Neuronal stem cell (in vitro differentiated cells): Measurements from ENCODE around the gene GPR107.

Experiments
- DNase-seq: peaks from one replicate; pipeline ENCODE4 v3.0.0-alpha.2; 2013; ENCODE audit warnings: low spot score
- H2AFZ ChIP-seq: one replicate; pipeline ENCODE4 v1.6.1; 2013; ENCODE audit warnings: mild to moderate bottlenecking, low read length, inconsistent platforms
- H2AK5ac ChIP-seq: 2 replicates; pipeline ENCODE4 v1.6.1; 2013; ENCODE audit warnings: low read depth, mild to moderate bottlenecking, inconsistent platforms, low read length, moderate library complexity, mixed read lengths
- H2BK120ac ChIP-seq: 2 replicates; pipeline ENCODE4 v1.6.1; 2013; ENCODE audit warnings: low read depth, mild to moderate bottlenecking, inconsistent platforms, low read length, moderate library complexity, mixed read lengths
- H2BK12ac ChIP-seq: one replicate; pipeline ENCODE4 v1.6.1; 2013; ENCODE audit warnings: low read length, inconsistent platforms
- H2BK15ac ChIP-seq: 2 replicates; pipeline ENCODE4 v1.6.1; 2013; ENCODE audit warnings: mild to moderate bottlenecking, low read length, inconsistent platforms, mixed read lengths
- H2BK5ac ChIP-seq: one replicate; pipeline ENCODE4 v1.6.1; 2013; ENCODE audit warnings: inconsistent platforms, mild to moderate bottlenecking, low read length, moderate library complexity
- H3K14ac ChIP-seq: one replicate; pipeline ENCODE4 v1.6.1; 2013; ENCODE audit warnings: low read length, inconsistent platforms
- H3K18ac ChIP-seq: 2 replicates; pipeline ENCODE4 v1.6.1; 2013; ENCODE audit warnings: low read length, inconsistent platforms
- H3K23ac ChIP-seq: 2 replicates; pipeline ENCODE4 v1.6.1; 2013; ENCODE audit warnings: low read depth, mild to moderate bottlenecking, mixed read lengths, low read length, inconsistent platforms; ENCODE audit not compliant: poor library complexity
- H3K27ac ChIP-seq: replicated peaks from 3 replicates; pipeline ENCODE4 v1.5.1; 2013; ENCODE audit warnings: low read length, inconsistent platforms
- H3K27me3 ChIP-seq, 3 experiments: 2 replicates each; pipeline ENCODE4 v1.6.1; 2013; ENCODE audit warnings: low read length in 3 of 3, mild to moderate bottlenecking in 2 of 3, inconsistent platforms in 1 of 3, low read depth in 1 of 3, mixed read lengths in 1 of 3, moderate library complexity in 1 of 3; ENCODE audit not compliant: control insufficient read depth in 3 of 3, insufficient read depth in 3 of 3
- H3K36me3 ChIP-seq, 2 donors: replicated peaks in 1 of 2; 2 replicates each; pipeline ENCODE4 v1.6.1; 2013; ENCODE audit warnings: low read length in 2 of 2; ENCODE audit not compliant: control insufficient read depth in 2 of 2, insufficient read depth in 2 of 2
- H3K4ac ChIP-seq: 2 replicates; pipeline ENCODE4 v1.6.1; 2013; ENCODE audit warnings: inconsistent platforms, mild to moderate bottlenecking, low read length, moderate library complexity
- H3K4me1 ChIP-seq, 2 donors: 1 replicate in 1 of 2; 2 replicates in 1 of 2; pipeline ENCODE4 v1.6.1; 2013; ENCODE audit warnings: low read length in 2 of 2, low read depth in 1 of 2; ENCODE audit not compliant: control insufficient read depth in 2 of 2, insufficient read depth in 1 of 2
- H3K4me2 ChIP-seq: one replicate; pipeline ENCODE4 v1.6.1; 2013; ENCODE audit warnings: mild to moderate bottlenecking, low read length, inconsistent platforms; ENCODE audit not compliant: insufficient read depth, poor library complexity, severe bottlenecking
- H3K4me3 ChIP-seq, 2 donors: 2 replicates each; pipeline ENCODE4 v1.5.1; 2013; ENCODE audit warnings: low read length in 2 of 2, mild to moderate bottlenecking in 2 of 2, inconsistent platforms in 1 of 2, moderate library complexity in 1 of 2
- H3K79me1 ChIP-seq: one replicate; pipeline ENCODE4 v1.6.1; 2013; ENCODE audit warnings: low read depth, mild to moderate bottlenecking, inconsistent platforms, low read length, moderate library complexity
- H3K9ac ChIP-seq: one replicate; pipeline ENCODE4 v1.6.1; 2013; ENCODE audit warnings: mild to moderate bottlenecking, low read depth, low read length, inconsistent platforms; ENCODE audit not compliant: poor library complexity
- H3K9me3 ChIP-seq, 2 donors: replicated peaks in 1 of 2; 2 replicates each; pipeline versions ENCODE3 to v1.6.1; 2013; ENCODE audit warnings: low read length in 2 of 2, mild to moderate bottlenecking in 2 of 2, inconsistent platforms in 1 of 2, low read depth in 1 of 2, mixed read lengths in 1 of 2, moderate library complexity in 1 of 2; ENCODE audit not compliant: control insufficient read depth in 2 of 2, insufficient read depth in 1 of 2
- H4K8ac ChIP-seq: one replicate; pipeline ENCODE4 v1.6.1; 2013; ENCODE audit warnings: low read depth, mild to moderate bottlenecking, inconsistent platforms, low read length, moderate library complexity
- H4K91ac ChIP-seq: one replicate; pipeline ENCODE4 v1.6.1; 2013; ENCODE audit warnings: low read length, low read depth, mild to moderate bottlenecking, inconsistent platforms; ENCODE audit not compliant: poor library complexity
- WGBS, 2 donors: extraction: QIAGEN DNeasy Blood & Tissue Kit; methylation state at CpG; one replicate each; pipeline ENCODE4 v1.1.7; 2013; ENCODE audit warnings: missing lambda C conversion rate in 2 of 2, mixed read lengths in 1 of 2; ENCODE audit not compliant: insufficient read length in 2 of 2, insufficient replicate concordance in 1 of 2; ENCODE audit errors: extremely low coverage in 2 of 2; 5-methylcytosine and 5-hydroxymethylcytosine counted together

GPR107 gene

GRCh38 chr9:130128733-130129431, 75.2 kb downstream of the GPR107 start:
- no peaks in the 10 kb centered on the region for H3K9me3 ChIP-seq
- no peak overlapping the region for H2BK15ac ChIP-seq
- H2BK12ac ChIP-seq, result no peak overlapping the region
- no peaks in the 10 kb centered on the region for H3K27me3 ChIP-seq
- H3K4ac ChIP-seq, result no peak overlapping the region
- H4K91ac ChIP-seq, result no peak overlapping the region
- no peak overlapping the region for H3K14ac ChIP-seq
- WGBS, 2 donors, result no CpG with 5 or more reads among the region's 14 CpGs
- no peak overlapping the region for H2AK5ac ChIP-seq
- no peak overlapping the region for H2AFZ ChIP-seq
- H3K36me3 ChIP-seq, result peaks cover 20 to 65% of the 10 kb centered on the region in 2 donors
- H3K9ac ChIP-seq, result no peak overlapping the region
- H3K79me1 ChIP-seq, result peaks cover 2% of the 10 kb centered on the region
- H2BK120ac ChIP-seq, result no peak overlapping the region
- H4K8ac ChIP-seq, result no peak overlapping the region
- no peak overlapping the region for H3K23ac ChIP-seq
- no peak overlapping the region for H3K18ac ChIP-seq
- H3K4me2 ChIP-seq, result no peak overlapping the region
- H3K4me1 ChIP-seq, result peaks cover 6 to 14% of the 10 kb centered on the region in 2 donors
- H3K27ac ChIP-seq, result no peak overlapping the region
- no peak for DNase-seq
- no peak overlapping the region for H2BK5ac ChIP-seq
- H3K4me3 ChIP-seq, result no peak overlapping the region

- Histone ChIP-seq H3K27ac (no peak overlapping the region), H3K4me1 (peaks cover 3 to 14% of the 10 kb centered on the region in 2 donors), H2AFZ (no peak overlapping the region), H3K14ac (no peak overlapping the region), H3K4ac (no peak overlapping the region), H2AK5ac (no peak overlapping the region), H3K36me3 (peaks cover 20 to 59% of the 10 kb centered on the region in 2 donors), H3K9me3 (no peaks in the 10 kb centered on the region), H3K79me1 (peaks cover 2% of the 10 kb centered on the region), H4K91ac (no peak overlapping the region), H2BK15ac (no peak overlapping the region), H3K9ac (no peak overlapping the region), H2BK120ac (no peak overlapping the region), H3K4me3 (no peak overlapping the region), H3K18ac (no peak overlapping the region), H3K23ac (no peak overlapping the region), H2BK12ac (no peak overlapping the region), H4K8ac (no peak overlapping the region), H3K4me2 (no peak overlapping the region), H3K27me3 (no peaks in the 10 kb centered on the region), H2BK5ac (no peak overlapping the region)
- no CpG with 5 or more reads among the region's 22 CpGs for WGBS, 2 donors
- no peak for DNase-seq
Observed at GRCh38 chr9:130129432-130130061, 75.8 kb downstream of the GPR107 start.

GRCh38 chr9:130132746-130133145, 79.0 kb downstream of the GPR107 start:
- no peak overlapping the region for H4K91ac ChIP-seq
- no peak overlapping the region for H3K27ac ChIP-seq
- H3K79me1 ChIP-seq, result peaks cover 2% of the 10 kb centered on the region
- no peak overlapping the region for H3K4me3 ChIP-seq
- no peak overlapping the region for H2BK12ac ChIP-seq
- no peak overlapping the region for H2AFZ ChIP-seq
- no peak overlapping the region for H3K18ac ChIP-seq
- WGBS, 2 donors, result no CpG with 5 or more reads among the region's 7 CpGs
- no peak overlapping the region for H2AK5ac ChIP-seq
- H3K4ac ChIP-seq, result no peak overlapping the region
- no peak overlapping the region for H2BK120ac ChIP-seq
- H4K8ac ChIP-seq, result no peak overlapping the region
- H3K14ac ChIP-seq, result no peak overlapping the region
- H3K27me3 ChIP-seq, result no peaks in the 10 kb centered on the region
- H3K9ac ChIP-seq, result no peak overlapping the region
- H3K9me3 ChIP-seq, result no peaks in the 10 kb centered on the region
- no peak overlapping the region for H3K4me2 ChIP-seq
- H3K4me1 ChIP-seq, result peaks cover 7 to 18% of the 10 kb centered on the region in 2 donors
- H2BK15ac ChIP-seq, result no peak overlapping the region
- no peak overlapping the region for H3K23ac ChIP-seq
- H2BK5ac ChIP-seq, result no peak overlapping the region
- DNase-seq, result no peak
- peaks cover 18 to 66% of the 10 kb centered on the region in 2 donors for H3K36me3 ChIP-seq

GRCh38 chr9:130137081-130137640, 83.5 kb downstream of the GPR107 start:
- no peak overlapping the region for H3K14ac ChIP-seq
- H3K4me1 ChIP-seq, result peaks cover 17 to 22% of the 10 kb centered on the region in 2 donors
- no peaks in the 10 kb centered on the region for H3K79me1 ChIP-seq
- no peak overlapping the region for H3K27ac ChIP-seq
- no peak overlapping the region for H3K4me3 ChIP-seq
- H3K9me3 ChIP-seq, result no peaks in the 10 kb centered on the region
- peak overlapping the region; percentile 4 for H3K23ac ChIP-seq
- peaks cover 1 to 24% of the 10 kb centered on the region in 2 donors for H3K36me3 ChIP-seq
- H2AK5ac ChIP-seq, result no peak overlapping the region
- no peak overlapping the region for H2BK15ac ChIP-seq
- H3K9ac ChIP-seq, result no peak overlapping the region
- no peak overlapping the region for H3K4me2 ChIP-seq
- H2BK5ac ChIP-seq, result no peak overlapping the region
- H2BK120ac ChIP-seq, result no peak overlapping the region
- H2BK12ac ChIP-seq, result no peak overlapping the region
- no peak overlapping the region for H4K91ac ChIP-seq
- no peak overlapping the region for H3K18ac ChIP-seq
- no peak overlapping the region for H4K8ac ChIP-seq
- no peak overlapping the region for H2AFZ ChIP-seq
- H3K4ac ChIP-seq, result no peak overlapping the region
- no CpG with 5 or more reads among the region's 15 CpGs for WGBS, 2 donors
- no peak for DNase-seq
- no peaks in the 10 kb centered on the region for H3K27me3 ChIP-seq
